ENCODE data around the gene DNAH5. TPM values are rescaled to one million over a fixed set of nuclear protein-coding genes. Genes with fewer than 3 reads are reported as not detected.

The DNAH5 gene
- total and polyA plus RNA-seq, 2 of the 8 experiments (the other 6 are each of a cell fraction or from before 2014, with no cell fraction given), result 0.30 to 0.73 TPM

- H3K4me2 ChIP-seq (ENCODE audit: insufficient read depth in 1 of 2, low read depth in 2 of 2, low read length in 2 of 2), result no peak overlapping the region
- POLR2A ChIA-PET (ENCODE audit: partially characterized antibody), result interaction anchor here (0.5 kb wide), 1 partner anchor 14 kb away, joined by 4 read pairs; no protein-coding TSS in a partner anchor
- no peaks in the 10 kb centered on the region for H3K79me2 ChIP-seq (ENCODE audit: control insufficient read depth in 1 of 2, insufficient read depth in 2 of 2, low read length in 2 of 2)
- H4K8ac ChIP-seq (ENCODE audit: extremely low read depth, insufficient read depth, low read length), result no peak overlapping the region
- H3K4me3 ChIP-seq (ENCODE audit: extremely low read depth in 1 of 4, insufficient read depth in 2 of 4, low read depth in 3 of 4, low read length in 4 of 4), result no peak overlapping the region
- no peaks in the 10 kb centered on the region for H3K27me3 ChIP-seq (replicated peaks in 1 of 4; ENCODE audit: control insufficient read depth in 3 of 4, extremely low read depth in 1 of 4, insufficient read depth in 3 of 4, low read length in 3 of 4)
- no peak overlapping the region for H3K4ac ChIP-seq (replicated peaks; ENCODE audit: insufficient read length, low read depth, low read length)
- DNase-seq (ENCODE audit: low read depth in 1 of 2, low spot score in 2 of 2), result no peak
- H2AFZ ChIP-seq (ENCODE audit: low read length), result no peak overlapping the region
- no peak overlapping the region for H3K23ac ChIP-seq (ENCODE audit: insufficient read length)
- no peak overlapping the region for H3K27ac ChIP-seq (ENCODE audit: low read depth, low read length)
- no peak overlapping the region for H2BK20ac ChIP-seq (ENCODE audit: low read length)
- H2AK5ac ChIP-seq (ENCODE audit: low read depth, low read length), result no peak overlapping the region
- H2BK12ac ChIP-seq (ENCODE audit: low read depth, low read length), result no peak overlapping the region
- H3K56ac ChIP-seq (replicated peaks; ENCODE audit: insufficient read length, low read depth, low read length), result no peak overlapping the region
- CTCF ChIA-PET (ENCODE audit: partially characterized antibody), result interaction anchor here (0.7 to 1.0 kb wide), 2 partner anchors 21 to 62 kb away, joined by 3 read pairs; no protein-coding TSS in a partner anchor
- no peak overlapping the region for H3K18ac ChIP-seq (ENCODE audit: extremely low read depth, low read length)
- no peak for TF ChIP-seq POLR2A (IDR thresholded peaks at IDR 0.05; ENCODE audit: control extremely low read depth in 1 of 2, low read depth in 2 of 2, low read length in 2 of 2)
- no peak for TF ChIP-seq EGR1 (IDR thresholded peaks at IDR 0.05; ENCODE audit: borderline replicate concordance, low read depth, low read length)
- no peak for TF ChIP-seq CHD2 (IDR thresholded peaks at IDR 0.05; ENCODE audit: low read length)
- no peak for TF ChIP-seq SUZ12 (IDR thresholded peaks at IDR 0.05; ENCODE audit: low read length)
- TF ChIP-seq SIRT6 (IDR thresholded peaks at IDR 0.05; ENCODE audit: low read length), result no peak
- TF ChIP-seq KDM4A (IDR thresholded peaks at IDR 0.05; ENCODE audit: low read depth, low read length, severe bottlenecking), result no peak
- no peak for TF ChIP-seq EP300 (IDR thresholded peaks at IDR 0.05; ENCODE audit: borderline replicate concordance in 1 of 2, low read depth in 2 of 2, low read length in 2 of 2)
- no peak for TF ChIP-seq SP1 (IDR thresholded peaks at IDR 0.05; ENCODE audit: low read depth, low read length)
- no peaks in the 10 kb centered on the region for H3K23me2 ChIP-seq (ENCODE audit: low read depth, low read length)
- no peaks in the 10 kb centered on the region for H3K4me1 ChIP-seq (replicated peaks in 1 of 4; ENCODE audit: control insufficient read depth in 3 of 4, insufficient read depth in 4 of 4, low read length in 3 of 4)
- H2BK15ac ChIP-seq (ENCODE audit: low read length), result no peak overlapping the region
- no peak overlapping the region for H4K5ac ChIP-seq (ENCODE audit: insufficient read length, low read depth, low read length)
- no peaks in the 10 kb centered on the region for H3K9me3 ChIP-seq (ENCODE audit: insufficient read depth in 2 of 2, low read depth in 1 of 2, low read length in 1 of 2)
- no peak overlapping the region for H4K91ac ChIP-seq (replicated peaks; ENCODE audit: insufficient read length, low read length)
- no peak for FAIRE-seq
- no peak overlapping the region for H2BK120ac ChIP-seq (replicated peaks; ENCODE audit: low read depth, low read length)
- H2BK5ac ChIP-seq (ENCODE audit: low read depth, low read length), result no peak overlapping the region
- 89% methylated on average over 2 of the region's 2 CpGs; no CpG with 5 or more reads in 1 of the 2 experiments for WGBS, 2 experiments (ENCODE audit: extremely low coverage in 1 of 2, insufficient coverage in 1 of 2, insufficient read length in 1 of 2, insufficient replicate concordance in 2 of 2, low coverage in 1 of 2, low lambda C conversion rate in 2 of 2, missing lambda C conversion rate in 1 of 2)
- no peaks in the 10 kb centered on the region for H3K36me3 ChIP-seq (ENCODE audit: control insufficient read depth in 2 of 4, insufficient read depth in 4 of 4, low read length in 3 of 4)
- H3K9ac ChIP-seq (replicated peaks in 1 of 4; ENCODE audit: extremely low read depth in 1 of 4, low read depth in 3 of 4, low read length in 3 of 4), result no peak overlapping the region
- no peaks in the 10 kb centered on the region for H4K20me1 ChIP-seq (replicated peaks in 1 of 2; ENCODE audit: control insufficient read depth in 1 of 2, insufficient read depth in 2 of 2, low read length in 2 of 2)
- no peaks in the 10 kb centered on the region for H3K79me1 ChIP-seq (ENCODE audit: low read depth, low read length)
- no peak overlapping the region for H3K14ac ChIP-seq (ENCODE audit: insufficient read length)
These were observed 128.4 kb downstream of the DNAH5 start for GRCh38 chr5:13816126-13816525.

All from H1 (cell line).